GM21367 (cell line): ENCODE measurements around the gene SFXN2.
"Not testable (repeated sequence)": the region's sequence is repeated elsewhere in the genome, so short reads cannot be mapped to it uniquely, and the experiment has no call there.

Source experiments
- ATAC-seq: cut with Tn5 transposase; IDR thresholded peaks from one replicate; pipeline ENCODE4 v1.9.1; 2021; ENCODE audit not compliant: unreplicated experiment

The SFXN2 gene

DNA sequence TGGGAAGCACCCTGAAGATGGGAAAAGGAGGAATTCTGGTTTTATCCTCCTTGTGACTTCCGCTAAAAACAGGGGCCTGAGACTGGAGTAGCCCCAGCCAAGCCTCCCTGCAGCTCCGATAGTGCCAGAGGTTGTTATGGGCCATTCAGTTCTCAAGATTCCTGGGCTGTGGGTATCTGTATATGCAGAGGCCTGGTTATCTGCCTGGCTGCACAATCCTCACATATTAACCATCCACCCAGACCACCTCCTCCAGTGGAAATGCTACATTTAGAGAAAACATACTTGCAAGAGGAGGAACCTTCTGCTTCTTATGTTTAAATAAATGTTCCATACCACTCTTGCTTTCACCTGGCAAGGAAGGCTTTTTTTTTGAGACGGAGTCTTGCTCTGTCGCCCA, 34.8 kb upstream of the SFXN2 start:
- ATAC-seq: no peak

DNA sequence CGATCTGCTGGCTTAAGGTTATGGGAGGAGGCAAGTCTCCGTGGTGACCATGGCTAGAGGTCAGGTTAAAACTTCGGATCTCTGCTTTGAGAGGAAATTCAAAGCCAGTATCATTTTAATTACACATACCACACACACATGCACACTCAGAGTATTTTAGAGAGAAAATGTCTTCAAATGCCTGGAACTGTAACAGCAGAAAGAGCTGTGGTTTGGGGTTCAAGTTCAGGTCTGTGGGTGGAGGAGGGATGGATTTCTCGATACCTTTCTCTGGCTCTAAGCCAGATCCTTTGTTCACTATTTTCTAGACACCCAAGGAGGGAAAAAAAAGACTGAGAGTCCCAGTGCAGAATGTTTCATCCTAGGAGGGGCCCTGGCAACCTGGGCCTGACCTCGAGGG, 32.7 kb upstream of the SFXN2 start:
- no peak for ATAC-seq

DNA sequence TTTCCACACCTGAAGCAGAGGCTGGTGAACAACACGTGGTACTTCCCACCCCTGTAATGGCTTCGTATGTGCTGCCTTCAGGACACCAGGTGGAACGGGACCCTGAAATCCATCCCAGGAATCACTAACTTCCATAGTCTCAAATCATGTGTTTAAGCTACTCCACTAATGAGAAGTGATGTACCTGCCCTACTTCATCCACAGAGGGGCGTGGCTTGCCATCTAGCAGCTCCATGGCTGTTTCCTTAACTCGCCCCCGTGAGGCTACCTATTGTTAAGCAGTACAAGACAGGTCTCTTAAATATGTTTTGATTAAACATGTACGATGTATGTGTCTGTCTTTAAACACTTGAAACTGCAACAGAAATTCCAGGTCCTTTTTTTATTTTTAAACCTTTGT, 32.0 kb upstream of the SFXN2 start:
- no peak for ATAC-seq

- no peak for ATAC-seq
These were observed 31.5 kb upstream of the SFXN2 start for GRCh38 chr10:102682981-102683380.

- no peak for ATAC-seq
These were observed 30.7 kb upstream of the SFXN2 start for GRCh38 chr10:102683736-102684135.

DNA sequence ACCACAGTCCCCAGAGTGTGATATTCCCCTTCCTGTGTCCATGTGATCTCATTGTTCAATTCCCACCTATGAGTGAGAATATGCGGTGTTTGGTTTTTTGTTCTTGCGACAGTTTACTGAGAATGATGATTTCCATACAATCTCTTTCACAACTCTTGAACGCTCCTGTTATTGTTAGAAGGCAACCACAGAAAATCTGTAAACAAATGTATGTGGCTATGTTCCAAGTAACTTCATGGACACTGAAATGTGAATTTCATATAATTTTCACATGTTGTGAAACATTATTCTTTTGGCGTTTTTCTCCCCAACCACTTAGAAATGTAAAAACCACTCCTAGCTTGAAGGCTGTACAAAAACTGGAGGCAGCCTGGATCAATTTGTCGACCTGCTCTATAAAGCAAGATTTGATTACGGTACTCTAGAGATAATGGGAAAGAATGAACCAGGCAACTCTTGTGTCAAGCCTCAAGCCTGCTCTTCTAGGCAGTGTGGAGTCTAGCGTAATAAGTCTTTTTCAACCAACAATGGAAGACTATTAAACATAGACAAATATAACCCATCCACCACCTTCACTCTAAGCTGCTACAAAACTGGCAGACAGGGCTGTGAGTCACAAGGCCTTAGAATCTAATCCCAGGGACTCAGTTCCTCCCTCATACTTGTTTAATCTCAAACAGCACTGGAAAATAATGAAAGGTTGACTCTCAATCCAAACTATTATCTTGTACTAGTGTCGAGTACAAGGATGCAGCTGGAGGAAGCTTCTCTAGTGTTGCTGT, 23.0 kb upstream of the SFXN2 start:
- no peak for ATAC-seq

DNA sequence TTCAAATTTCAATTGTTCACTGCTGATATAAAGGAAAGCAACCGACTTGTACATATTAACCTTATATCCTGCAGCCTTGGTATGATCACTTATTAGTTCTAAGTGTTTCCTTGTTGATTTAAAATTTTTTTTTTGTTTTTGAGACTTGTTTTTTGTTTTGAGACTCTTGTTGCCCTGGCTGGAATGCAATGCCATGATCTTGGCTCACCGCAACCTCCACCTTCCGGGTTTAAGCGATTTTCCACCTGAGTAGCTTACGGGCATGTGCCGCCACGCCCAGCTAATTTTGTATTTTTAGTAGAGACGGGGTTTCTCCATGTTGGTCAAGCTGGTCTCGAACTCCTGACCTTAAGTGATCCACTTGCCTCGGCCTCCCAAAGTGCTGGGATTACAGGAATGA, 19.0 kb upstream of the SFXN2 start:
- ATAC-seq: not testable (repeated sequence)

DNA sequence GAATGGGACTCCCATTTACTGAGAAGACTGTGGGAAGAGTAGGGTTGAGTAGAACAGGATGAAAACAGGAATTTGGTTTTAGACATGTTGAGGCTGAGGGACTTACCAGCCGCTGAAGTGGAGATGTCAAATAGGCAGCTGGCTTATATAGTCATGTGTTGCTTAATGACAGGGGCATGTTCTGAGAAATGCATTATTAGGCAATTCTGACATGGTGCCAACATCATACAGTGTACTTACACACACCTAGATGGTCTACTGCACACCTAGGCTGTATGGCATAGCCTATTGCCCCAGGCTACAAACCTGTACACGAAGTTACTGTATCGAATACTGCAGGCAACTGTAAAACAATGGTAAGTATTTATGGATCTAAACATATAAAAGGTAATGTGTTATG, 17.7 kb upstream of the SFXN2 start:
- no peak for ATAC-seq

DNA sequence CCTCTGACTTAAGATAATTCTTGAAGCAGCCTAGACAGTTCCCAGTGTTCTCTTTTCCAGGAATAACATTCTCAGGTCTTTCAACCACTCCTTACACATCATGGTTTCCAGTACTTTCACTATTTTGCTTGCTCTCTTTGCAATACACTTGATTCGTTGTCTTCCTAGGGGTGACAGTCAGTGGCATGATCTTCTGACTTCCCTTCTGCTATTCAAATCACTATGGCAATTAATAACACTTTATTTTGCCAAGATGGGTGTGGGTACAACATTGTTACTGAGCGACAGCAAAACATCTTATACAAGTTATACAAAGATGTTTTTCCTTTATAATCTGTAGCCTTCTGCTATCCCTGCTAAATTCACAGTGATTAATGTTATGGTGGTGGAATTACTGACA, 15.5 kb upstream of the SFXN2 start:
- no peak for ATAC-seq

GRCh38 chr10:102701272-102701671, 13.2 kb upstream of the SFXN2 start:
- no peak for ATAC-seq

- ATAC-seq: no peak
These were observed 12.6 kb upstream of the SFXN2 start for GRCh38 chr10:102701796-102702195.

DNA sequence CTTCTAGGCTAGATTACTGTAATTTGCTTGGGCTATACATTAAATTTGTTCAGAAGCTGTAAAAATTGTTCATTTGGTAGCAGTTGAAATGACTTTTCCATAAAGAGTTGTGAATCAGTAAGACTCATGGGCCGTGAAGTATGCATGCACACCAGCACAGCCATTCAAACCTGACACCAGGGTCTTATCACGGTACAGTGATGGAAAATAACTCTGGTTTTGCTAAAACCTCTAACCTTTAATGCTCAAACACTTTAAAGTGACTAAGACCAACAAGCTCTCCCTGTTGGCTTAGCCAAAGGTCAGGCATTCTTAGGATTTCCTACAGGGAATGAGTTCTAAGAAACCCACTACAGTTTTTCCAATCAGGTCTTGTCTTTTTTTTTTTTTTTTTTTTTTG, 11.7 kb upstream of the SFXN2 start:
- ATAC-seq: no peak

DNA sequence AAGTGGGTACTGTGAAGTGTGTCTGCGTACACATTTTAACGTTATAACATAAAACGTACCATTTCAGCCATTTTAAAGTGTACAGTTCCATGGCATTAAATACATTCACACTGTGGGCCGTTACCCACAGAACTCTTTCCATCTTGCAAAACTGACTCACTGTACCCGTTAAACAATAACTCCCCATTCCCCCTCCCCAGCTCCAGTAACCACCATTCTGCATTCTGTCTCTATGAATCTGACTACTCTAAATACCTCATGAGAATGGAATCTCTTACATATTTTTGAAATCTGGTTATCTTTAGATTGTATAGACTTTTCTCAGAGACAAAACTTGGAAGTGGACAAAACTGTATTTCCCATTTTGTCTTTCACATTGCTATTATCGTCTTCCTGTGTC, 9.5 kb upstream of the SFXN2 start:
- ATAC-seq: no peak

DNA sequence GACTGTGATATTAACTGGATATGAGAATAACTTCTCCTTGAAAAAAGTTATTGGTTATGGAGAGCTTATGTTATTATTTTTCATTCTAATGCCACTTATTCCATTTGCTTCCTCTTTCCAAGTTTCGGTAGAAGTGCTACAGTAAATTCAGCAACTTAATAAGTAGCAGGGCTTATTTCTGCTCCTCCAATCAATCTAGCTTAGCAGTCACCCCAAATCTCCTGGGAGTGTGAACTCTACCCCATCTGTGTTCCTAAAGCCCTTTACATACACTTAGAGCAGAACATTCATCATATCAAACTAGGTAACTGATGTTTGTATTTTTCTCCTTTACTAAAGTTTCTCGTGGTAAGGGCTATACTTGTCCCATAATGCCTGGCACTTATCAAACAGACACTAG, 8.9 kb upstream of the SFXN2 start:
- no peak for ATAC-seq

GRCh38 chr10:102710609-102711008, 3.8 kb upstream of the SFXN2 start:
- no peak for ATAC-seq

- no peak for ATAC-seq
These were observed 2.3 kb upstream of the SFXN2 start for GRCh38 chr10:102712089-102712488.

- no peak for ATAC-seq
These were observed 1.4 kb upstream of the SFXN2 start for GRCh38 chr10:102712843-102713538.

GRCh38 chr10:102713539-102713813, 960 bp upstream of the SFXN2 start:
- peak; percentile 24 for ATAC-seq

DNA sequence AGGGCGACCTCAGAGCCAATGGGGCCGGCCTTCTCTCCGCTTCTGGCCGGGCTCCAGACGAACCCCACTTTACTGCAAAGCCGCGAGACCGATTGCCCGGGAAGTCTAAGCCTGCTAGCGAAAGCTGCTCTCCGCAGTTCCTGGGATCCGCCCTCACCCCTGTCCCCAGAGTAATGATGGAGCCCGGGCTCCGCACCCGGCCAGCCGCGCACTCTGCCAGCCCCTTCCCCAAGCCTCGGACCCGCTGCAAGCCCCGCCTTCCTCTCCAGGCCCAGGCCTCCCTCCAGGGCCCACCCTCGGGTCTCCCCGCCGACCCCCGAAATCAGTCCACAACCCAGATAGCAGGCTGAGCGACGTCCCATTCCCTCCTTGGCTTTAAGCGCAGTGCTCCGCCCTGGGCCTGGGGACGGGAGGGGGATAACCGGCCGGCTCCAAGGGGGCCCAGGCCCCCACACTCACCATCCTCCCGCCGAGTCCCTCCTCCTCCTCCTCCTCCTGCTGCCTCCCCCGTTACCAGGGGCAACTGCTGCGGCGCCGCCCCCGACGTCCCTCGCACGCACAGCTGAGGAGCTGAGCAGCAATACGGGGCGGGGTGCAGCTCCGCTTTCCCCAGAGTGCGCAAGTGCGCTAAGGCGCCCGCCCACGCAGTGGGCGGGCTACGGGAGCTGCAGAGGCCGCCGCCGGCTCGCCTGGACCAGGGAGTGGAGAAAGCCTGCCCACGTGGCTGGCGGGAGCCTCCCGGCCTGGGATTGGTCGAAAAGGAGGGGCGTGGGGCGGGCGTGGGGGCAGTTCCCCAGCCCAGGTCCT, 419 bp upstream of the SFXN2 start, which contains the start of gene ARL3:
ARL3 (minus strand) TSS at position 584 of the 807 bp plus-strand sequence; CDS start at position 462, 122 bp downstream.
- ATAC-seq: peak; percentile 75

DNA sequence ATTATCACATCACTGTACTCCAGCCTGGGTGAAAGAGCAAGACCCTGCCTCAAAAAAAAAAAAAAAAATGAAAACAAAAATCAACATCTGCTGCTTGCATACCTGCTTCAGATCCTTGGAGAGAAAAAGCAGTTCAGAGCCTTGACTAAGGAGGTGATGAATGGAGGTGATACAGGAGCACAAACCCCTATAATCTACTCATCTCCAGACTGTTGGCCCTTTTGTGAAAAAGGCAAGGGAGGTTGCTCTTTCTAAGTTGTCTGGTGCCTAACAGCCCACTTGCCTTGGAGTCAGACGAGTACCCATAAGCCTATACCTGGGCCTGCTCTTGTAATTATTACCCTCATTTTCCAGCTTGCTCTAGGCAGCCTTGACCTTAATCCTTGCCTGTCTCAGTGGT, 1.4 kb downstream of the SFXN2 start:
- no peak for ATAC-seq

GRCh38 chr10:102716900-102717565, 2.6 kb downstream of the SFXN2 start:
- ATAC-seq: not testable (repeated sequence)
